GM18511 (cell line): ENCODE measurements around the gene SPX.
A peak's percentile ranks its signal among the peaks of the same experiment; 100 is the strongest.

Source experiments
- ATAC-seq: cut with Tn5 transposase; IDR thresholded peaks from one replicate; pipeline ENCODE4 v1.9.1; 2021; ENCODE audit warnings: mild to moderate bottlenecking, moderate library complexity; ENCODE audit not compliant: unreplicated experiment

SPX gene, protein sequence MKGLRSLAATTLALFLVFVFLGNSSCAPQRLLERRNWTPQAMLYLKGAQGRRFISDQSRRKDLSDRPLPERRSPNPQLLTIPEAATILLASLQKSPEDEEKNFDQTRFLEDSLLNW

GRCh38 chr12:21526053-21526452 is at the start of gene SPX:
Gene SPX (plus strand): TSS chr12:21526296. CDS start chr12:21526473, 177 bp downstream.
- no peak for ATAC-seq

DNA sequence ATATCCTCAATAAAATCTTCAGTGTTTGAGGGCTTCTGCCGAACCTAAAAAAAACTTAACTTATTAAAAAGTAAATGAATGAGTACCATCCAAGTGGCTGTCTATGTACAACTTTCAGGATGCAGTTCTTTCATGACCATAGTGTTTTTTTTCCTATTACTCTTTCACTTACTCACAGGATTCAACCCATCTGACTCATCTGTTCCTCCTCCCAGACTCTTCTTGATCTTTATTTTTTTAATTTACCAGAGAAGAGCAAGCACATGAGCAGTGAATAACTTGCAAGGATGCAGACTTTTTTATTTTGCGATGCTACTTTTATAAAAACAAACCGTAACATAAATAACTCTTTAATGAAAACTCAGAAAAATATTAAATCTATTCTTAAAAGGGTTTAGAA is 49.1 kb upstream of the SPX start:
- ATAC-seq = no peak

- ATAC-seq = no peak
These were observed 47.2 kb upstream of the SPX start for GRCh38 chr12:21478756-21479455.

DNA sequence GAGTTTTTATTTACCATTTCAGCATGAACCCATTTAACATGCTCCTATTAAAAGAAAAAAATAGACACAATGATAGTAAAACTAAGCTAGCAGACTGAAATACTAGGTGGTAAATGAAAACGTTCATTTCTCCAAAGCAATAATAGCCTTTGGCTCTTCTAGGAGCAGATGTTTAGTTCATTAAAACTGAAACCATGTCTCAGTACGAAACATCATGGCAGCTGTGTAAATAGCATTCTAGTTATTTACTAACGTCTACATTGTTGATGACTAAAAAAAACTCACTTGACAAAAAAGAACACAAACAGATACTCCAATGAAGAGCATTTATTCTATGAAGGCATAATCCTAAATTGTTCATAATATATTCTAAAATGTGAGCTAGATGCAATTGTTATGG is 42.6 kb upstream of the SPX start:
- no peak for ATAC-seq

- no peak for ATAC-seq
These were observed 40.1 kb upstream of the SPX start for GRCh38 chr12:21485998-21486397.

DNA sequence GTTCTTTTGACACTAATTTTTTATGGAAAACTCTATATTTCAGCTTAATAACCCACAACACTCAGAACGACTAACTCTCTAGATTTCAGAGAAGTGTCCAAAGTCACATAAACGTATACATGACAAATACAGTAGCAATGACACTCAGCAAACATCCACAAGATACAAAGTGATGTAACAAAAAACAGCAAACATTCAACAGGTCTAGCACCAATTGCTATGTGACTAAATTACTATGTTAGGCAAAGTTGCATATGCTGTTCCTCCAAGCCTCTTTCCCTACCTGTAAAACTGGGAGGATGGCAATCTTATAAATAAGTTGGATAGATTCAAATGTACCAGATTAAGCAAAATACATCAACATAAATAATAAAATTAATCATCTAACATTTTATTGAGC is 26.3 kb upstream of the SPX start:
- no peak for ATAC-seq

DNA sequence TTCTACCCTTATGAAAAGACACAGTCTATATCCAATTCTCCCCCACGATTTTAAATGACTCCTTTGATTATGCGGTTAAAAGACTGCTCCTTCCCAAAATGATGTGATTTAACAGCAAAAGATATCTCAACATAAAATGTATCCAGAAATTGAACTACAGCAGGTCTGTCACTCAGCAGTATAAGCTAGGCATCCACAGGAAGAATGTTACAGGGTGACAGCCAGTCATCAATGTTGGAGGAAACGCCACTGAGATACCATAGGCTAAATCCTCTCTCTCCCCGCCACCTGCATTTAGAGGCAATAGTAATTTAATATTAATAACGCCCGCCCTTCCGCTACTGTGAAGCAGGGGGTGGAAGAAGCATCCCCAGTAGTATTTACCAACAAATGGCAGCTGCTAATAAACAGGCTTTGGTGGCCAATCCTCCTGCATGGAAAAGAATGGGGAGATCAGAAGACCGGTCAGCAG is 25.3 kb upstream of the SPX start:
- peak; percentile 17 for ATAC-seq

DNA sequence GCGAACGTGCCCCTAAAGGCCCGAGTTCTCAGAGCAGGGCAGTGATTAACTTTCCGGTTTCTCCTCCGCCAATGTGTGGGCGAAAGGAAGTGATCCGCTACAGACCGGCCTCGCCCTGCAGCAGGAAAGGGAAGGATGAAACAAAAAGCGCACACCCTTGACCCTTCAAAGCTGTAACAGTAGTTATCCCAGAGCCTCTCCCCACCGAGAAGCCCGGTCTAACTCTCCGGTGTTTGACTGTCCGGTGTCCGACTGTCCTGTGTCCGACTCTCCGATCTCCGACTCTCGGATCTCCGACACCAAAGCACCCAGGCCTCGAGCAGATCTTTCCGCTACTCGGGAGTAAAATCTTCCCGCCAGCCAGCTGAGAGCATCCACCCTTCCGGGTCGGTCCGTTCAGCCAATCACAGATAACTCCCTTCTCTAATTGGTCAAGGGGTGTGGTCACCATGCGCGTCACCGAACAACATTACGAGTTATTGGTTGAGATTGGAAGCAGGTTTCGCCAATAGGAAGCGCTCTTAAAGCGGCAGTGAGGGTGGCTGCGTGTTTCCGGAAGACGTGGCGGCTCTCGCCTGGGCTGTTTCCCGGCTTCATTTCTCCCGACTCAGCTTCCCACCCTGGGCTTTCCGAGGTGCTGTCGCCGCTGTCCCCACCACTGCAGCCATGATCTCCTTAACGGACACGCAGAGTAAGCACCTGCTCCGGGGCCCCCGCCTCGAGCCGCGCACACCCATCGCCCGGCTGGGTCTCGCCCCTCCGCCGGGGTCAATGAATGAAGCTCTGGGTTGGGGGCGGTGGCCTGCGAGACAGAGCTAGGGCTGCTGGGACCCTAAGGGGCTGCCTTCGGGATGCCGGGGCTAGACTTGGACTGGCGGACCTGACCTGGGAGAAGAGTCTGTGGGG is 24.6 kb upstream of the SPX start, which contains the start of the genes GOLT1B and RECQL:
TSS of gene GOLT1B (plus strand) at position 532 of the 906 bp plus-strand sequence. CDS start at position 667, 135 bp downstream.
TSS of gene RECQL (minus strand) at position 378 of the 906 bp plus-strand sequence. CDS start 2,065 bp downstream, outside the sequence.
- ATAC-seq = peak; percentile 99

GRCh38 chr12:21502164-21502496 is 24.0 kb upstream of the SPX start:
- peak; percentile 4 for ATAC-seq

- no peak for ATAC-seq
These were observed 23.2 kb upstream of the SPX start for GRCh38 chr12:21502872-21503271.

- no peak for ATAC-seq
These were observed 20.2 kb upstream of the SPX start for GRCh38 chr12:21505888-21506287.

DNA sequence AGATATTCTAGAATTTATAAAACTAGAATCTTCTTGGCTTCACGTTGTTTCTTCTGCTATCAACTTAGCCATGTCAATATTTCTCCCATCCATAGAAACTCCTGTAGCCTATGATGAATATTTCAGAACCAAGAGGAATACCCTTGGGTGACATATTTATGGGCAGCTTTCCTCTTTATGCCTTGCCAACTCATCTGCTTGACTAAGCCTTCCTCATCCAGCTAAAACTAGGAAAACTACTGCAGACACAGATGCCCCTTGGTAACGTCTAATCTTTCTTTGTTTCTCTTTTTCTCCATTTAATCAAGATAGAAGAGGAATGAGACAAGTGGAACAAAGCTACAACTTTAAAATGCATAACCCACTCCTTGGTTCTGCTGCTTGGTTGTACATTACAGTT is 18.2 kb upstream of the SPX start:
- ATAC-seq = no peak

- peak; percentile 95 for ATAC-seq
These were observed 16.3 kb upstream of the SPX start for GRCh38 chr12:21509768-21510167.

DNA sequence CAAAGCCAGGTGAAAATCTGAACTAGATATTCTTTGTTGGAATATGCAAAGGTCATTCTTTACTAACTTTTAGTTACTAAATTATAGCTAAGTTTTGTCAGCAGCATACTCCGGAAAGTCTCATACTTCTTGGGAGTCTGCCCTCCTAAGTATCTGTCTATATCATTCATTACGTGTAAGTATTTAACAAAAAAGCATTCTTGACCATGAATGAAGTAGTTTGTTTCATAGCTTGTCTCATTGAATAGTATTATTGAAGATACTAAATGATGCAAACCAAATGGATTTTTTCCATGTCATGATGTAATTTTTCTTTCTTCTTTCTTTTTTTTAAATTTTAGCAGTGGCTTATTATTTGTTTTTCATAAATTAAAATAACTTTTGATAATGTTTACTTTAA is 9.8 kb upstream of the SPX start:
- ATAC-seq = no peak

DNA sequence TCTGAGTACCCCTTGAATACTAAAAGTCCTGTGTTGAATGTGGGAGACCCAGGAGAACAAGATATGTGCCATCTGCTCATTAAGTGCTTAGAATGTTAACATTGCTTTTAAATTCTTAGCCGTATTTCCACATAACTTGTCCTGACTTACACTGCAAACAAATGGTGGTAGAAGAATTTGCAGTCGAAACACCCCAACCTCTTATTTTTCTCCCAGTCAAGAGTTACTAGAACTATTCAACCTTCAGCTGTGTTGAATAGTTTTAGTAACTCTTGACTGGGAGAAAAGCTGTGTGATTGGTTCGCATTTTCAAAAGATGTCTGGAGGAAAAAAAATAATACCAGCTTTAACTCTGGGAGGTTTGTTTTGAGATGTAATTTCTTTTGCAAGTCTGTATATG is 7.6 kb upstream of the SPX start:
- no peak for ATAC-seq

GRCh38 chr12:21521541-21521940 is 4.6 kb upstream of the SPX start:
- no peak for ATAC-seq

DNA sequence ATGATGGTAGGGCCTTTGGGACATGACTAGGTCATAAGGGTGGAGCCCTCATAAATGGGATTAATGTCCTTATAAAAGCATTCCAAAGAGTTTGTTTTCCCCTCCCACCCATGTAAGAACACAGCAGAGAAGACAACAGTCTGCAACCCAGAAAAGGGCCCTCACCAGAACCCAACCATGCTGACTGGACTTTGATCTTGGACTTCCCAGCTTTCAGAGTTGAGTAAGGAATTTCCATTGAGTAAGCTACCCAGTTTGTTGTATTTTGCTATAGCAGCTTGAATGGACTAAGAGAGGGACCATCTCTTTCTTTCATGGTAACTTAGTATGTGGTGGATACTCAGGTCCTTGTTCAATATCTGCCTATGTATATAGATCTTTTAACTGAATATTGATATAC is 2.9 kb upstream of the SPX start:
- no peak for ATAC-seq

DNA sequence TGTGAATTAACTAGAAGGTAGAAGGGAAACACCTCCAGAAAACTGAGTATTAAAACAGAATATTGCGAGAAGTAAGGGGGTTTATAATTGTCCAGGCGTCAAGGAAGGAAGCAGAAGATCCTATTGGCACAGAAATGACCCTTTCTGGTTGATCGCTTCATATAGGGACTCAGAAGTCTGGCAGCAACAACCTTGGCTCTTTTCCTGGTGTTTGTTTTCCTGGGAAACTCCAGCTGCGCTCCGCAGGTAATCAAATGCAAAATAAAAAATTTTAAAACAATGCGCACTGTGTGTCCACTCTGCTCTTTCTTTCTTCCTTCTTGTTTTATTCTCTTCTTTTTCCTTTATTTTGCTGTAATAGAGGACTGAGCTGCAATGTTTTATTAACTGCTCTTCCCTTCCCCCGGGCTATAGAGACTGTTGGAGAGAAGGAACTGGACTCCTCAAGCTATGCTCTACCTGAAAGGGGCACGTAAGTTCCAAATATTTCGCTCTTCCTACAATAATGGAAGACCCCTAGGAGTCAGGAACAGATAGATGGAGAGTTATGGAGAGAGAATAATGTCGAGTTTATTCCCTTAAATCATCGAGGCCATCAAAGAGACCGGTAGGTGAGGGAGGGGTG is 737 bp downstream of the SPX start:
- ATAC-seq = no peak

DNA sequence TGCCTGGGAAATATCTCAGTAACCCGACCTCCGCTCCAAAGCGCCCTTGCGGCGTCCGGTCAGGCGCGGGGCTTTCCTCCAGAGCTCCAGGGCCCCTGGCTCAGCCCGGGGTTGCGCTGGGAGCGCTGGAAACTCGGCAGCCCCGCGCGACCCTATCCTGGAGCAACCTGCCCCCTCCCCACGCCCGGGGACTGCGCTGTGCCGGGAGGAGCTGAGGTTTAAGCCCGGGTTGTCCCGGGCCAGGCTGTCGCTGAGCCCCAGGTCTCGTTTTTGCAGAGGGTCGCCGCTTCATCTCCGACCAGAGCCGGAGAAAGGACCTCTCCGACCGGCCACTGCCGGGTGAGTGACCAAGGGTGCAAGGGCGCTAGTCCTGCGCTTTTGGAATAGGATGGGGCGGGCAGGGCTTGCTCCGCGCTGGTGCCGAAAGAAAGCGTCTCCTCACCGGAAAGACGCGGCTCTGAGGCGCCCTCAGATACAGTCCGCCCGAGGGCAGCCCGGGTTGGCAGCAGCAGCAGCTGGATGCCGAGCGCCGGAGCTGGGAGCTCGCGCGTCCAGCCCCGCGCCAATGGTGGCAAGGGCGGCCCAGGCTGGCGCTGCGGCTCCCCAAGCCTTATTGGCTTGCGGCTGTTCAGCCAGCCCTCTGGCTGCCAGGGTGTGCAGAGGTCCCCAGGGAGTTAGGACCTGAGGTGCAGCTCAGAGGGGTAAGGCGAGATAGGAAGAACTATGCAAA is 1.5 kb downstream of the SPX start:
- ATAC-seq = peak; percentile 96

- ATAC-seq = no peak
These were observed 2.9 kb downstream of the SPX start for GRCh38 chr12:21528953-21529352.

- ATAC-seq = no peak
These were observed 3.4 kb downstream of the SPX start for GRCh38 chr12:21529456-21529855.
